ENCODE measurements around the gene ABCA13.

Gene ABCA13

GRCh38 chr7:48242846-48243245 is 71.6 kb downstream of the ABCA13 start:
- in situ Hi-C loops (cut with HindIII; ENCODE audit: low sequenced_read_pairs), result no loop called here

GRCh38 chr7:48244864-48245271 is 73.6 kb downstream of the ABCA13 start:
- in situ Hi-C loops (cut with HindIII; ENCODE audit: low sequenced_read_pairs), result no loop called here

- in situ Hi-C loops (cut with HindIII; ENCODE audit: low sequenced_read_pairs), result no loop called here
Observed at GRCh38 chr7:48245751-48246472, 74.7 kb downstream of the ABCA13 start.

- in situ Hi-C loops (cut with HindIII; ENCODE audit: low sequenced_read_pairs), result no loop called here
Observed at GRCh38 chr7:48249166-48249565, 77.9 kb downstream of the ABCA13 start.

GRCh38 chr7:48250441-48250951 is 79.2 kb downstream of the ABCA13 start:
- in situ Hi-C loops (cut with HindIII; ENCODE audit: low sequenced_read_pairs), result no loop called here

GRCh38 chr7:48251766-48252165 is 80.5 kb downstream of the ABCA13 start:
- in situ Hi-C loops (cut with HindIII; ENCODE audit: low sequenced_read_pairs), result no loop called here

GRCh38 chr7:48252995-48253394 is 81.7 kb downstream of the ABCA13 start:
- in situ Hi-C loops (cut with HindIII; ENCODE audit: low sequenced_read_pairs), result no loop called here

GRCh38 chr7:48255046-48255445 is 83.8 kb downstream of the ABCA13 start:
- in situ Hi-C loops (cut with HindIII; ENCODE audit: low sequenced_read_pairs), result no loop called here

GRCh38 chr7:48259463-48260280 is 88.4 kb downstream of the ABCA13 start:
- in situ Hi-C loops (cut with HindIII; ENCODE audit: low sequenced_read_pairs), result no loop called here

- in situ Hi-C loops (cut with HindIII; ENCODE audit: low sequenced_read_pairs), result no loop called here
Observed at GRCh38 chr7:48261696-48262095, 90.4 kb downstream of the ABCA13 start.

- in situ Hi-C loops (cut with HindIII; ENCODE audit: low sequenced_read_pairs), result no loop called here
Observed at GRCh38 chr7:48262606-48263310, 91.5 kb downstream of the ABCA13 start.

GRCh38 chr7:48263311-48263650 is 92.0 kb downstream of the ABCA13 start:
- in situ Hi-C loops (cut with HindIII; ENCODE audit: low sequenced_read_pairs), result no loop called here

GRCh38 chr7:48269066-48269465 is 97.8 kb downstream of the ABCA13 start:
- in situ Hi-C loops (cut with HindIII; ENCODE audit: low sequenced_read_pairs), result no loop called here

GRCh38 chr7:48274662-48275061 is 103.4 kb downstream of the ABCA13 start:
- in situ Hi-C loops (cut with HindIII; ENCODE audit: low sequenced_read_pairs), result no loop called here

- in situ Hi-C loops (cut with HindIII; ENCODE audit: low sequenced_read_pairs), result no loop called here
Observed at GRCh38 chr7:48279420-48279819, 108.2 kb downstream of the ABCA13 start.

GRCh38 chr7:48280100-48280499 is 108.8 kb downstream of the ABCA13 start:
- in situ Hi-C loops (cut with HindIII; ENCODE audit: low sequenced_read_pairs), result no loop called here

- in situ Hi-C loops (cut with HindIII; ENCODE audit: low sequenced_read_pairs), result no loop called here
Observed at GRCh38 chr7:48285373-48285772, 114.1 kb downstream of the ABCA13 start.

GRCh38 chr7:48286836-48287235 is 115.6 kb downstream of the ABCA13 start:
- in situ Hi-C loops (cut with HindIII; ENCODE audit: low sequenced_read_pairs), result no loop called here

GRCh38 chr7:48289656-48290055 is 118.4 kb downstream of the ABCA13 start:
- in situ Hi-C loops (cut with HindIII; ENCODE audit: low sequenced_read_pairs), result no loop called here

- in situ Hi-C loops (cut with HindIII; ENCODE audit: low sequenced_read_pairs), result no loop called here
Observed at GRCh38 chr7:48292949-48293348, 121.7 kb downstream of the ABCA13 start.

- in situ Hi-C loops (cut with HindIII; ENCODE audit: low sequenced_read_pairs), result no loop called here
Observed at GRCh38 chr7:48295296-48295971, 124.2 kb downstream of the ABCA13 start.

All from DLD1 (cell line).